ENCODE results near the gene SAMD13.
"Not testable (repeated sequence)": the region's sequence is repeated elsewhere in the genome, so short reads cannot be mapped to it uniquely, and the experiment has no call there.

SAMD13 gene

GRCh38 chr1:84287389-84287788 lies 14.1 kb upstream of the SAMD13 start:
- DNase-seq = not testable (repeated sequence)

- no peak for DNase-seq
These were observed 12.2 kb upstream of the SAMD13 start for GRCh38 chr1:84289169-84289785.

DNA sequence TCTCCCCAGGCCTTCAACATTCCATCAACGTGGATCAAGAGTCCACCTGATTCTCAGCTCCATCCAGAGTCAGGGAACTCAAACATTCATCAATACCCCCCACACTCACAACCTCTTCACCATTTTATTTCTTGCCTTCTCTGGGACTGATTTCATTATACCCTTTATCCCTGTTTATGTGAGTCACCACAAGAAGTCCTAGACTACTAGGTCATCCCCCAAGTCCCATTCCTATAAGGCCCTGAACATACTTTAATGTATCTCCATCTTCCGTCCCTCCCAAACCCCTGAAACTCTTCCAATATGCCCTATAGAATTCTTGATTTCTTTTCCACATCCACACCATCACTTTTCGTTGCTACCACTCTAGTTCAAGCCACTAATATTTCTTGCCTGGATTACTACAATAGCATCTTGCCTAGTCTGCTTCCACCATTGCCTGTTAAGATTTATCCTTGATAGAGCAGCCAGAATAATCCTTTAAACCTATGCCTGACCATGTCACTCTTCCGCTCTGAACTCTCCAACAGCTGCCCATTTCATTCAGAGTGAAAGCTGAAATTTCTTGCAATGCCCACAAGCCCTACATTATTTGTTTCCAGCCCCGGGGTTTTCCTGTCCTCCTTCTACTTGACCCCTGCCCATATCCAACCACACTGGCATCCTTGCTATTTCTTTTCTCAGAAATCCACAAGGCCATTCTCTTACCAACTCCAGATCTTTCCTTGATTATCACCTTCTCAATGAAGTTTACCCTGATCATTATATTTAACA lies 9.4 kb upstream of the SAMD13 start:
- DNase-seq = no peak

DNA sequence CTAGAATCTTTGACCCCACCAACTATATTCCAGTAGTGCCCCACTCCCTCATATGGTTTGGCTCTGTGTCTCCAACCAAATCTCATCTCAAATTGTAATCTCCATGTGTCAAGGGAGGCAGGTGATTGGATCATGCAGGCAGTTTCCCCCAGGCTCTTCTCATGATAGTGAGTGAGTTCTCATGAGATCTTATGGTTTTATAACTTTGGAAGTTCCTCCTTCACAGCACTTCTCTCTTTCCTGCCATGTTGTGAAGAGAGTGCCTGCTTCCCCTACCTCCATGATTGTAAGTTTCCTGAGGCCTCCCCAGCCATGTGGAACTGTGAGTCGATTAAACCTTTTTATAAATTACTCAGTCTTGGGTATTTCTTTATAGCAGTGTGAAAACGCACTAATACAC lies 7.7 kb upstream of the SAMD13 start:
- no peak for DNase-seq

DNA sequence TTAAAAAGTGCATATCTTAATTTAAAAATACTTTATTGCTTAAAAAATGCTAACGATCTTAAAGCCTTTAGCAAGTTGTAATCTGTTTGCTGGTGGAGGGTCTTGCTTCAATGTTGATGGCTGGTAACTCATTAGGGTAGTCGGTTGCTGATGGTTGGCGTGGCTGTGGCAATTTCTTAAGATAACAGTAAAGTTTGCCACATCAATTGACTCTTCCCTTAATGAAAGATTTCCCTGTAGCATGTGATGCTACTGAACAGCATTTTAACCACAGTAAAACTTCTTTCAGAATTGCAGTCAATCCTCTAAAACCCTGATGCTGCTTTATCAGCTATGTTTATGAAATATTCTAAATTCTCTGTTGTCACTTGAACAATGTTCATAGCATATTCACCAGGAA lies 6.8 kb upstream of the SAMD13 start:
- DNase-seq = no peak

- DNase-seq = no peak
These were observed 3.8 kb upstream of the SAMD13 start for GRCh38 chr1:84297546-84298244.

GRCh38 chr1:84298328-84298683 lies 3.2 kb upstream of the SAMD13 start:
- no peak for DNase-seq

GRCh38 chr1:84298684-84299535 lies 2.6 kb upstream of the SAMD13 start:
- DNase-seq = no peak

DNA sequence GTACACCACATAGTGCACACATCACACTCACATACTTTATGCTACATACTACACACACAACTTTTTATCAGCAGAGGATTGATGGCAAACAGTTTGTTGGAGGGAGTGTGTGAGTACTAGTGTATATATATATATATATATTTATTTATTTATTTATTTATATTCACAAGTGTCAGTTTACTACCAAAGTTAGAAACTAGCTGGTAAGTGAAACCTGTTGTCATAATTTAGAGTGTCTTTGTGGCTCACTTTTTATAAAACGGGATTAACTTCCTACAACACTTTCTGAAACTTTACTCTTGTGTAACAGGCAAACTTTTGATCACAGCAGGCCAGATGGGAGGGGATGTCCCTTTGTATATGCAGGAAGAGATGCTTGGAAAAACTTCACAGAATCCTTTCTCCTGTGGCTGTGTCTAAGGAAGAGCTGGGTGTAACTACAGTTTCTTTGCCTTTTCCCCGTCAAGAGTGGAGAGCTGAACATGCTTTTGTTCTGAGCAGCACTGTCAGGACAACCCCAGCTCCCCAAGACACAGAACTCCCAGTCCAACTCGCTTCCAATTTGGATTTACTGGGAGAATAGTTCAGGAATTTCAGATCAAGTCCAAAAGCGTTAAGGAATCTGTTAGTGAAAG lies 1.9 kb upstream of the SAMD13 start:
- no peak for DNase-seq

DNA sequence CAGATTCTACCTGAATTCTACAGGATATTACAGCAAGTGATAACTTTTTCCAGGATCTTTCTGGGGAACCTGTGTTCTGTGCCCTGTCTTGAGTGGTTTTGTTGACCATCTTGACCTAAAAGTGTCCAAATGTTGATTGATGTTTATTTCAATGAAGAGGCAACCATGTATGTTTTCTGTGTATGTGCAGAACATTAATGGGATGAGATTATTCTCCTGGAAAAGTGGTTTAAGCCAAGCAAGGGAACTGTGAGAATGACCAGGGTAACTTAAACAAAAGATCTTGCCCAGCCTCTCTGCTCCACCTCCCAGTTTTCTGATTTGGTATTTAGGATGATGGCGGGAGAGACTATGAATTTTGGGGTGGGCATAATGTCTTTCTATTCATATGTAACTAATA lies 1.0 kb upstream of the SAMD13 start:
- no peak for DNase-seq

- DNase-seq = no peak
These were observed 377 bp downstream of the SAMD13 start for GRCh38 chr1:84301785-84302385.

DNA sequence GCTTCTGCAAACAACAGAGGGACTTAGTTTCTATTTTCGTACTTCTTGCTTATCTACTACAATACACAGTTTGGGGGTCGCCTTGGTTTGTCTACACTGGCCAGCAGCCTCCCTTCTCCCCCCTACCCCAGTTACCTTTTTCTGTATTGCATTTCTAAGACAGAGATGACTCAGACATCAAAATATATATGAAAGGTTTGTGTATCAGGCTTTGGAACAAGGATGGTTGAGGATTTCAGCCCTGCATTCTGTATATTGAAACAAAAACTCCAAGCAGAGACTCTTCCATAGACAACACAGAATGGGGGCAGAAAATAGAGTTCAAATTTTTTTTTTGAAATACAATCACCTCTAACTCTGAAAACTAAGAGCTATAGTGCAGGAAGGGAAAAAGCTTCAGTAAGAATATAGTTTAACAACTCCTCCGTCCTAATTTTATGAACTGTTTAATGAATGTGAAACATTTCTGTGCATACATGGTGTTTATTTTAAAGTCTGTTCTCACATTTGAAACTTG lies 1.9 kb downstream of the SAMD13 start:
- no peak for DNase-seq

GRCh38 chr1:84307398-84307797 lies 5.9 kb downstream of the SAMD13 start:
- no peak for DNase-seq

GRCh38 chr1:84311296-84311695 lies 9.8 kb downstream of the SAMD13 start:
- no peak for DNase-seq

DNA sequence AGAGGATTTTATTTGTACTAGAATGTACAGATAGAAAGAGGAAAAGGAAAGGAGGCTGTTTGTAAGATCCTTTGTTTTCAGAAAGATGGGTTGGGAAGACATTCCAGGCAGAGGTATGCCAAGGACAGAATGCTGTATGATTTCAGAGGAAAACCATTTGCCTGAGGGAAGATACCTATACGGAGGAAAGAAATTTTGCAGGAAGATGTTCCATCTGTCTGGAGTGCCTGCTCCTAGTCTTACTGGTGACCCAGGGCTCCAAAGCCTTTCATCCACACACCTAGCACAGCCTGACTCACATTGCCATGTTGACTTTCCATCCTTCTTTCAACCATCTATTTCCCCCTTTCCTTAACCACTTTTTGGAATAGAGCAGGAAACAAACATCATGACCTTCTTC lies 18.2 kb downstream of the SAMD13 start:
- DNase-seq = no peak

DNA sequence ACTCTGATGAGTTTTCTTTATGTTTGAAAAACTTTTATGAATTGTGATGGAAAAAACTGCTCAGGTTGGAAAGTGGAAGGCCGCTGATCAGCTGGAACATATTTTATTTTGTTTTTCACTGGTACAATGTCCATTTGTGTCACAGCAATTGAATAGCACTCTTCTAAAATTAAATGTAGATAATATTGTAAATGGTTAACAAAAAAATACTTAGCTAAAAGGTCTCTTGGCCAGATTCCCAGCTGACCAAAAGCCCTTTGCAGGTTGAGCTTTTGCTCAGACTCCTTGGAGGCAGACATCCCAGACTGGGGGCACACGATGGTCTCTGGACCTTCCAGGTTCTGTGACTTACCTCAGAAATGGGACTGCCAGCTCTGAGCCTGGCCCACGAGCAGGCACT lies 26.3 kb downstream of the SAMD13 start:
- no peak for DNase-seq

DNA sequence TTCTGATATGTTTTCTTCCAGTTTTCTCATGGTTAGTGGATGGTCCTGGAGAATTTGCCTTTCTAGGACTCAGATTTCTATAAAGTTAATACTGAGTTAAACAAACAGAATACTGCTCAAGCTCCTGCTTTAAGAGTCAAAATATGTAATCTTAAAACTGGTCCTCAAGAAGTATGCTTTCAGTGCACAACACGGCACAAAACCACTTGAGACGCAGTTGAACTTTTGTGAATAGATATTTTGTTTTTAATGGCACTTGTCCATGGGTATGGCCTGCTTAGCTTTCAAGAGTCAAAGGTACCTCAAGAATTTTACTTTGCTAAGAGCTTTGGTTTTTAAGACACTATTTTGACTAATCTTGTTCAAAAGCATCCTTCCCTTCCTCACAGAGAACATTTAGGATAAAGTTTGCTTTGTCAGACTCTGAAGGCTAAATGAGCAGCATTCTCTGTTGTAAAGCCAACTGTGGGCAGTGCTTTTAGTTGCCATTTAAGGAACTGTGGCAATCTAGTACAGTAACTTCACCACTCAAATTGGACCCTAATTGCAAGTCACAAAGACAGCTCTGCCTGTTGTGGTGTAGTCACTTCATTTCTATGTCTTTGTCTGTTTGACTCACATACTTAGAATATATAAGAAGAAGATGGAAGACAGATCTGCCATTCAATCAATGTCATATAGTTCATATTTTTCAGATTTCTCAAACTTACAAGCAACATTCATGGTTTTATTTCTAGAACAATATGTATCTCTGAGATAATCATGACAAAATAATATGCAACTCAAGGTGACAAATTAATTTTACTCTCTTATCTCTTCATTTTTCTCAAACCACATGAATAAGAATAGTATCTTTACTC lies 28.8 kb downstream of the SAMD13 start:
- no peak for DNase-seq

DNA sequence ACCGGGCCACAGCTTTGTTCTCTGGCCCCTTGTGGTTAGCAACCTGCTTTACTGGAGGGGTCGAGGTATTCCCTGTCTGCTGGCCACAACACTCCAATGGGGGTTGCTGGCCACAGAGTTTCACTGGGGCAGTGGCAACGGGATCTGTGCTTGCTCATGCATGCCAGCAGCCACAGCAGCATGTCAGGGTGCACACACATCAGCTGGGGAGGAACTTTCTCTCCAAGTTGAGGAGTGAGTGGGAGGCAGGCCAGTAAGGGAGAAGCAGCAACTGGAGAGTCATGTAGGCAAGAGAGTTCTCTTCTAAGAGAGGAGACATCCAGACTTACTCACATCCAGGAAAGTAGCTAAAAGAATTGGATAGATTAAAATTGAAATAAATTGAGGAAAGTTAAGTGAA lies 38.0 kb downstream of the SAMD13 start:
- no peak for DNase-seq

DNA sequence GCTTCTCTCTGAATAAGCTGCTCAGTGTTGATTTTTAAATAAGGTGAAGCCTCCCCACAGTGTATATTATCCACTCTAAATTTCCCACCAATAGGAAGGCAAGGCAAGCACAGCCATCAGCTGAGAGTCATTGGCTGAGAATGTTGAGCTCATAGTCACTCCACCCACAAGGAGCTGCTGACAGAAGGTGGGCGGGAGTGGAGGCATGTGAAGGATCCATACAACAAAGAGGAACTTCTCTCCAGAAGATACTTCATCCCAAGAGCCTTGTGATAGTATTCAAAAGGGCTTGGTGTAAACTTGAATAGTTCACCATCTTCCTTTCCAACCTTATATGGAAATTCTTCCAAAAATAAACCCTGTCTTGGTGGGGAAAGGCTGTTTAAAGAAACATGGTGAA lies 42.8 kb downstream of the SAMD13 start:
- DNase-seq = no peak

GRCh38 chr1:84345220-84345619 lies 43.7 kb downstream of the SAMD13 start:
- DNase-seq = no peak

- DNase-seq = no peak
These were observed 45.9 kb downstream of the SAMD13 start for GRCh38 chr1:84347271-84347931.

Data from NCI-H1417 treated with DMSO at 0.1 percent for 48 hours (cell line).